ENCODE data around the gene LDLRAD4.
A peak's percentile ranks its signal among the peaks of the same experiment; 100 is the strongest.

Gene LDLRAD4

DNA sequence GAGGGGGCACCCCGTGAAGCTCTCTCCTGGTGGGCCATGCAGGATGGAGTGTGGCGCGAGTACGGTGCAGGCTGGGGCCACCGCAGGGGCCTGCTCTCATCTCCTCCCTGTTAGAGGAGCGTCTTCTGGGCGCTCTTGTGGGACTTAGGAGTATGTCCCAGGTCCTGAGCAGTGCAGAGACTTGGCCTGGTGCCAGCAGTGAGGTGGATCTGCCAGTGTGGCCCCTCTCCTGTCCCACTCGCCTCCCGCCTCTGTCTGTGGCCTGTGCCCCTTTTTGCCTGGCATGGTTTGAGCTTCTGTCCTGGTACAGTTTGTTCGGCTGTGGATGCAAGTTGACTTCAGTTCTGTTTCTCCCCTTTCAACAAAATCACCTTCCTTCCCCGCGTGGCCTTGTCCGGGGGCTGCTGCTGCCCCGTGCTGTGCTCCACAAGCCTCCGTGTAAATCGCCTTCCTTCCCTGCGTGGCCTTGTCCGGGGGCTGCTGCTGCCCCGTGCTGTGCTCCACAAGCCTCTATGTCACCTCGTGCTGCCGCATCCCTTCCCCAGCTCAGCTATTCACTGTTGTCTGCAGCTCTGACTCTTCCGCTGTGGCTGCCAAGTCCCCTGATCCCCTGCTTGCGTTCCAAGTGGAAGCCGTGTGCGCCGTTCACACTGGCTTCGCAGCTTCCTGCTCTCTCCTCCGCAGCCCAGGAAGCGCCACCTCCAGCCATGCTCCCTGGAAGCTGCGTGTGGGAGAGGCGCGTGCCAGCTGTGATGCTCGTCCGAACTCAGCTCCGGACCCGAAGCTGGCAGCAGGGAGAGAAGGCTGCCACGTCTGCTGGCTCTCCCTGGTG lies 13.7 kb downstream of the LDLRAD4 start:
- DNase-seq, result no peak

DNA sequence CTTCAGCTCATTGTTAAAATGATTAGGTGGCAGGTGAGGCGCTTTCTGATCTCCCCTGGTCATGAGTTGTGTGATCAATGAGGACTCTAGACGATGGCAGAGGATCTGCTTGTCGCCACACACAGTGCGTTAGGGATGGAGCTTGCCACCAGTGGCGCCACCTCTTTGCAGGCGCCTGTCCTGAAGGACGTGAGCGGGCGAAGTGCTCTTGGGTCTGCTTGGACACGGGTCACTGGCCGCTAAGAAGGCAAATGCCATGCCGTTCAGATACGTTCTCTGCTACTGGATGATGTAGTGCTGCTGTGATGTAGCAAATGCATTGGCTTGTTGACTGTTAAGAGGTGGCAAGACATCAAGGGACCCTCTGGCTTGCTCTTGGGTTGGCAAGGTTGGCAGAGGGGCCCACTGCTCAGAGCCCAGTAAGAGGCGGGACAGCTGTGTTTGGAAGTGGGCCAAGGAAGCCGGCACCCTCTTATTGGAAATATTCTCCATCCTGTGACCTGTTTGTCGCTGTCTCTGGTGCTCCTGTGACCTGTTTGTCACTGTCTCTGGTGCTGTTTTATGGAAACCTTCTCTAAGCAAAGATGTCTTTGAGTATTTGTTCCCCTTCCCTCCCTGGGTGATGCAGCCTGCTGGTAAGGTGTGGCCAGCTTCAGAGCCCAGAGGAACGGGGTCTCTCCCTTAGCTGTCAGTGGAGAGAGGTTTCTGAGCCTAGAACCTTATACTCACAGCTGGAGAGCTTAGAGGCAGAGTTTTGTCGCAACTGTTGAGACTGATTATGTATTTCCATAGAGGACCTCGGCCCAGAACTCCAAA lies 14.6 kb downstream of the LDLRAD4 start:
- DNase-seq, result no peak

DNA sequence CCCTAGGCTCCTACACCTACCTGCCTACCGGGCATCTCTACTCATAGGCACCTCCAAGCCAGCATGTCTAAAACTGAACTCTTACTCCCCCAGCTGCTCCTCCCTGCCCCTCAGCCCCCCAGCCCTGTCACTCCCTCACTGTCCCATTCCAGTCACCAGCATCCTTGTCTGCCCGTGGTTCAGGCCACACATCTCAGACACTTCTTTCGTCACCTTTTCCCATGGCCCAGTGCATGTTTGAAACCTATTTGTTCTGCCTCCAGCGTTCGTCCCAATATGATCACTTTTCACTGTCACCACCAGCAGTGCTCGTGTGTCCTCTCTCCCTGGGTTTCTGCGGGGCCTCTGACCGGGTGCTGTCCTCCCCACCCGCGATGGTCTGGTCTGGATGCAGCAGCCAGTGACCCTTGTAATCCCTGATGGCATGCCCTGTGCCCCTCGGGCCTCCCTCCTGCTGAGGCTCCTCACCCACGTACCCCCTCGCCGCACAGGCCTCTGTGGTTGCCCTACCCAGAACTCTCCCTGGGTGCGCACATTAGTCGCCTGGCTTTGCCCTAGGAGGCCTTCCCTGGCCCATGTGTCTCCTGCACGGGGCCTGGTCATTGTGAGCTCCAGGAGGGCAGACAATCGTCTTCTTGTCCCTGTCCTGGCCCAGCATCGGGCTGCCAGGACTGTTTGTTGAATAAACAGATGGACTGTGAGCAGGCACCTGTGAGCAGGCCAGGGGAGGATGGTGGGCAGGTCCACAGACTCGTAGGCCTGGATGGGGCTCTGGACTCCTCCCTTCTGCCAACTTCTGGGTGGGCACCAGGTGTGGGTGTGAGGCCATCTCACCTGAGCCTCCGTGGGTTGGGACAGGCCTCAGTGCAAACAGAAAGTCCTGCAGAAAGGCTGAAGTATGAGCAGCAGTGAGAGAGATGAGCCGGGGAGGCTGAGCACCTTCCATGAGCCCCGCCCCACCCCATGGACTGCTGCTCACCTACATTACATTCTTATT lies 15.5 kb downstream of the LDLRAD4 start:
- no peak for DNase-seq

DNA sequence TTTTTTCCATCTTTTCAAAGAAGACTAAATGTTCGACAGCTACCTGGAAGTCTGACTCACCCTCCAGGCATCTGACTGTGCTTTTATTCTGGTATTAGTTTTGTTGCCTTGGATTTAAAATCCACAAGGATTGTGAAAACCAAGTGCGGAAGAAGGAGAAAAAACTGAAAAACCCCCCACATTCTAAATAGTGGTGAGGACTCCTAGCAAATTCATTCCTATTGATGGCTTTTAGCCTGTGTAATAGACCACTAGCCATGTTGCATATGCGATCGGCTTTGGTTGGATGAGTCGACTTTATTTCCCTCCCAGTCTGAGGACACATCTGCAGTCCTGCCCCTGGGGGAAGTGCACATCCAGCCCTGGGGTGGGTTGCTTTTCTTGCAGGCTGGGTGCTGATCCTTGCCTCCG lies 16.9 kb downstream of the LDLRAD4 start:
- DNase-seq, result no peak

DNA sequence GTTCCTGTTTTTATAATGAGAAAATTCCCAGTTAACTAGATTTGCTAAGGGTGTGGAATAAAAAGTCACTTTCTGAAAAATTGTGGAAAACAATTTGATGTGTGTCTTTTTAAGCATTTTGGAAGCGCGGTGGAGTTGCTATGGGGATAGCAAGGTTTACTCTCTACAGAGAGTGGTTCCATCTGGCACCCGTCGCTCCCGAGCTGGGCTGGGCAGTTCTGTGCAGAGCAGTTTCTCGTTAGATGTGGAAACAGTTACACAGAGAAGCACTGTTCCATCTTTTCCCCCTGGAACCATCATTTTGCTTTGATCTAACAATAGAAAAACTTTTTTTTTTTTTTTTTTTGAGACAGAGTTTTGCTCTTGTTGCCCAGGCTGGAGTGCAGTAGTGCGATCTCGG lies 17.4 kb downstream of the LDLRAD4 start:
- DNase-seq, result no peak

DNA sequence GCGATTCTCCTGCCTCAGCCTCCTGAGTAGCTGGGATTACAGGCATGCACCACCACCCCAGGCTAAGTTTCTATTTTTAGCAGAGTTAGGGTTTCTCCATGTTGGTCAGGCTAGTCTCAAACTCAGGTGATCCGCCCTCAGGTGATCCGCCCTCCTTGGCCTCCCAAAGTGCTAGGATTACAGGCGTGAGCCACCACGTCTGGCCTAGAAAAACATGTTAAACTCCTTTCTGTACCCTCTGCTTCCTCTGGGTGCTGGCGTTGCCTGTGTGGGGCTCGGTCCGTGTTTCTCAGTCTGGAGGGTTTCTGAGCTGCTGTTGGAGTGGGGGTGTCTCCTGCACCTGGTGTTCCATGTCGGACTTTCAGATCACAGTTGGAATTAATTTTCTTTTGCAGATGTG lies 17.9 kb downstream of the LDLRAD4 start:
- DNase-seq, result no peak

DNA sequence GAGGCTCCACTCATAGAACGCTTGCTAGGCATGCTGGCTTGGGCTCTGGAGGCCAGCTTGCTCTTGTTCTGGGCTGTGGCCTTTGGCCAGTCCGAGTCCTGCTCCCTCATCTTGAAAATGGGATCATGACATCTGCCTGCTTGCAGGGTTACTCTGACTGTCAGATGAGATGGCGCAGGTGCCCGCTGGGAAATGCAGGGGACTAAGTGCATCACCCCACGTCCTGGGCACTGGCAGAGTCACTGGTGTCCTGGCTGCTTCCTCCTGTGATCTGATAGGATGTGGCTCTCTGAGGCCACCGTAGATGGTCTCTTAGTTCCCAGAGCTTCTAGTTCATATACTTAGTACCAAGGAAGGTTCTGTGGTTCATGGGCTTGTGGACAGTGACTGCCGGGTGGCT lies 18.5 kb downstream of the LDLRAD4 start:
- no peak for DNase-seq

DNA sequence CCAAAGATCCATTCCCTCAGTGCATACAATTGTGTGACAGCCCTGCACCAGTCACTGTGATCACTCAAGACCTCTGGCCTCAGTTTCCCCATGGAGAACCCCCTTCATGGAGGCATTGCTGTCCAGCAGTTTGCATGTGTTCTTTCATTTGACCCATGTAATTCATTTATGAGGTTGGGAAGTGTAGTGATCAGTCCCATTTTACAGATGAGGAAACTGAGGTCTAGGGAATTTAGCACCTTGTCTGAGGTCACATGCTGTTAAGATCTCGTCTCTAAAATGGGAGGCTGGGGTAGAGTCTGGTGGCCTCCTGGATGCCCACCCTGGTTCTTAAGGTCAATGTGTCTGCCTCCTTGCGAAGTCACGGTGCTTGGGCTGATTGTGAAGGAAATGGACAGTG lies 19.1 kb downstream of the LDLRAD4 start:
- DNase-seq, result no peak

DNA sequence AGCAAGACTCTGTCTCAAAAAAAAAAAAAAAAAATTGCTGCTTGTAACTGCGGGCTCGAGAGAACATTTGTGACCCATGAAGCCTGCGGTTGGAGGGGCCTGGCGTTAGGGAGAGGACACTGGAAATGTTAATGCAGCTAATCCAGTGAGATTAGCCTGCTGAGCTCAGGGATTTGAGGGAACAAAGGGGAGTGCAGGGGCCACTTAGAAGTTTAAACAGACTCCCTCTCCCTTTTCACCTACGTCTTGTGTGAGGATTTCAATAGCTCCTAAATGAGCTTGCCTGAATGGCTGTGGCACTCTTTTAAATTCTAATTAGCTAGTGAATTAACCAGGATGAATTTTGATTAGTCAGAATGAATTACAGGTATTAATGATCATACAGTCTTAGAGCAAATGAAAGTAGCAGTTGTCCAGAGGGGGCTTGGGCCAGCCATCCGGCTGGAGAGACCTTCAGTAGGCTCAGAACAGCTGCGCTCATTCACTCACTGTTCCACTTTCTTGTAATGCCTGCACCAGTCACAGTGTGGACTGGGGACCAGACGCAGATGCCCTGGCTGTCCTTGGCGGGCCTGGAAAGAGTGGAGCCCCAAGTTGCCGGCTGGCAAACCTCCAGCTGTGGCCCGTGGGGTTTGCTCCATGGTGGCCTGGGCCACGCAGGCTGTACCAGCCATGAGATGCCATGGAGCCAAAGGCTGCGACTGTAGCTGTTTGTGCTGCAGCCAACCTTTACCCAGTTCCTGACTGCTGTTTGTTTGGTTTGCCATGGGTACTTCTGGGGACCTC lies 20.8 kb downstream of the LDLRAD4 start:
- no peak for DNase-seq

DNA sequence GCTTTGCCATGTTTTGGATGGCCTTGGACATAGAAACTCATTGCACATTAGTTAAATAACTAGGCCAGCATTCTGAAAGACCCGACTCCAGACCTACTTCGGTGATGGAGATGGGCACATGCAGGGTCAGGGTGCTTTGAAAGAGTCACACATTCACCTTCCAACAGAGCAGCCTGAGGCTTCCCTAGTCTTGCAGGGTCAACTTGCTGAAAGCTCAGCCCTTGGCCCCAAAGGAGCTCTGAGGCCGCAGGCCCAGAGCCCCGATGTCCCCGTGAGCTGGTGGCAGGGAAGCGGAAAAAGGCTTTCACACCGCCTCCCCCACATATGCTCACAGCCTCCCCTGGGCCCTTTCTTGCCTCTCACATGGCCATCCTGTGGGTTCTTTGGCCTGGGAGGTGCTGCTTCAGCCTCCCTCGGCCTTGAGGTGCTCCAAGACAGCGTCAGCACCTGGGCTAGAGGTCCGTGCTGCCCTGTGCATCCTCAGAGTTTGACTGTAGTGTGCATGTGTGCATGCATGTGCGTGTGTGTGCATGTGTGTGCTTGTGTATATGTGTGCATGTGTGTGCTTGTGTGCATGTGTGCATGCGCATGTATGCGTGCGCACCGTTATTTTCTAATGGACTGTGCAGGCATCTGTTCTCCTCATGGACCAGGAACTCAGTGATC lies 21.6 kb downstream of the LDLRAD4 start:
- DNase-seq, result no peak

DNA sequence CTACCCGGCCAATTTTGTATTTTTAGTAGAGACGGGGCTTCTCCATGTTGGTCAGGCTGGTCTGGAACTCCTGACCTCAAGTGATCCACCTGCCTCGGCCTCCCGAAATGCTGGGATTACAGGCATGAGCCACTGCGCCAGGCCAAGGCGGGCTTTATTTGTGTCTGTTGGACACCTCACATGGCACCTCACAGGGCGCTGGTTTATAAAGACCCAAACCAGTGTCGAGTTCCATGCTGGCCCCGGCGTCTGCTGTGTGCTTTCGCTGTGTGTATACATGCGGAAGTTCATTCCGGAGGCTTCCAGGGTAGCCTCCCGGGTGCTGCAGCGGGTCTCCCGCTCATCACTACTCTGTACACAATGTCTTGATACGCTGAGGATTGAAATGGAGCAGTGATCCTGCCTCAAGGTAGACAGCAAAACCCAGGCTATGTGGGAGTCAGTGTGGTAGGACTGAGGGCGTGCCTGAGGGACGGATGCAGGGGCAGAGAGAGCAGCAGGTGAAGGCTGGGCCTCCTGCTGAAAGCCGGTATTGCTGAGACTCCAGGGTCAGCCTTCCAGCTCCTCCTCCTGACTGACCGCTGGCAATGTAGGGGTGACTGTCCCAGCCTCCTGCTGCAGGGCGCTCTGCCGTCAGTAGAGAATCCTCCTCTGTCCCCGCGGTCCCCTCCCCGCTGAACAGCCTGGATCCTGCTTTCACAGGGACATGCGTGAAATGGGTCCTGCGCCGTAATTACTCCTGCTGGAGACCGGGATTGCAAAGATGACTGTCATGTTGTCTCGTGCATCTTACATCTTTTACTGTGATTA lies 22.7 kb downstream of the LDLRAD4 start:
- no peak for DNase-seq

DNA sequence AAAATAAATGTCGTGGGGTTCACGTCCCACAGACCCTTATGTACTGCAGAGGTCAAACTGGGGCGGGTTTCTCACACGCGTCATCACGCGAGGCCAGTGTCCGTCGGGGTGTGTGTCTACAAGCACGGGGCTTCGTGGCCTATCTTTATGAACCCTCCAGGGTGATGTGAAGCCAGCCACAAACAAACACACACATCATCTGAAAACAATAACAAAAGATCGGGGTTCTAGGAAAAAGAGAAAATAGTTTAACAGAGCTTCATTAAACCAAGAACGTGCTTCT lies 23.3 kb downstream of the LDLRAD4 start:
- no peak for DNase-seq

DNA sequence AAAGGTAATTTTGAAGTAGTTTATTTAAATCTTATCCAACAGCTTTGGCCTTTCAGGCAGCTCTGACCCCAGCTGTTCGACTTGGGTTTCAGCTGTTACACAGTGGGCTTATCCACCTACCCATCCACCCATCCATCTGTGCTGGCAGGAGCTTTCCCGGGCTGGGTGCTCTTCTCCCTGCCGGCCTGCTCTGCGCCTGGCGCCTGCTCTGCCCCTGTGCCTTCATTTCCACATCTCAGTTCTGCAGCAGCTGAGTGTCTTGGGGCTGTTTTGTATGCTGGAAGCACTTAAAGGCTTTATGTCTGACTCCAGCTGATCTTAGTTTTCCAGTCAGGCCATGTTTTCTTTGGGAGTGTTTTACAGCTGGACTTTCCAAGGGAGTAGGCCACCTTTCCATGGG lies 24.2 kb downstream of the LDLRAD4 start:
- no peak for DNase-seq

DNA sequence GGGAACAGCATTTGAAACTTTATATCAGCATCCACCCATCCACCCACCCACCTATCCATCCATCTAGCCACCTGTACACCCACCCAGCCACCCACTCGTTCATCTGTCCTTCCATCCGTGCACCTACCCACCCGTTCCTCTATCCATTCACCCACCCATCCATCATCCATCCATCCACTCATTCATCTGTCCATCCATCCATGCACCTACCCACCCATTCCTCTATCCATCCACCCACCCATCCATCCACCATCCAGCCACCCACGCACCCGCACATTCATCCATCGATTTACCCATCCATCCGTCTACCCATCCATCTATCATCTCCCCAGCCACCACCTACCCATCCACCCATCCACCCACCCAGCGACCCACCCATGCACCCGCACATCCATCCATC lies 24.8 kb downstream of the LDLRAD4 start:
- no peak for DNase-seq

DNA sequence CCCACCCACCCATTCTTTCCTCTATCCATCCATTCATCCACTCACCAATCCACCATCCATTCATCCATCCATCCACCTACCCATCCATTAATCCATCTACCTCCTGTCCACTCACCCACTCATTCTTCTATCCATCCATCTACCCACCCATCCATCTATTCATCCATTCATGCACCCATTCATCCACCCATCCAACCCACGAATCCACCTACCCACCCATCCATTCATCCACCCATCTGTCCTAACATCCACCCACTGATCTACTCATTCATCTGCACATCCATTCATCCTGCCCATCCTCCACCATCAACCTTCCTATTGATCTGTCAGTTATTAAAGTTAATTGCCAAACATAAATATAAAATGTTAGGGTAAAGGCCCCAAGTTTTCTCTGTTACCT lies 25.6 kb downstream of the LDLRAD4 start:
- DNase-seq, result no peak

DNA sequence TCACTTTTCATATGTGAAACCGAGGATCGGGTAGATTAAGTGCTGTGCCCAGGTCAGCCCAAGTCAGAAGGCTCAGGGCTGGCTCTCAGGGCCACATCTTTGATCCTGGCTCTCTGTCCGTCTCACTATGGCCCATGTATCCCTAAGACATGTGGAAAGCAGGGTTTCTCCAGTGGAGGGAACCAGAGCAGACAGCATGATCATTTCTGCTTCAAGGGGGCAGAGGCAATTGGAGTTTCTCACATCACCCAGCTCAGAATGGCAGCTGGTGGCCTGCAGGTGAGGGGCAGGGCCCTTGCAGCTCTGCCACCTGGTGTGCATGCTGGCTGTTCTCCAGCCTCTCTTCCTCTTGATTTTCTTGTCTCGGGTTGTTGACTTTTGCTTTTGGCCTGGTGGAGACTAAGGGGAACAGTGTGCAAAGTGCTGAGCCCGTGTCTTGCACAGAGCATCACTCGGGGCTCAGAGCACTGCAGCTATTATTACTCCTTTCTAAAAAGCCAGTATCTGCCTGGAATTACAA lies 27.0 kb downstream of the LDLRAD4 start:
- peak; percentile 32 for DNase-seq

DNA sequence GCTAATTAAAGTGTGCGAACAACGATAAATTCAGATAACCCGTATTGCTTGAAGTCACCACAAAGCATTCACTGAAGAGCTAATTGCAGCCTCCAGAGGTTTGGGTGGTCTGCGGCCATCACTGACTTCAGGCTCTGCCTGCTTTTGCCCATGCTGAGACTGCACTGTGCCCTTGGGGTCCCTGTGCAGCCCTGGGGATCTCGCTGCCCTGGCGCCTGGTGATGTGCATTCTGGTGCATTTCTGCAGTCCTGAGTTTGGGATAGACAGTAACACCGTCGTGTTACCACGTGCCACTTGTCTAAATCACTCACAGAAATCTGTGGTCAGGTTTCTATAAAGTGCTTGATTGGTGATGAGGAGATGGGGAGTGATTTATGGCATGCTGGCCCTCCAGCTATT lies 27.6 kb downstream of the LDLRAD4 start:
- no peak for DNase-seq

DNA sequence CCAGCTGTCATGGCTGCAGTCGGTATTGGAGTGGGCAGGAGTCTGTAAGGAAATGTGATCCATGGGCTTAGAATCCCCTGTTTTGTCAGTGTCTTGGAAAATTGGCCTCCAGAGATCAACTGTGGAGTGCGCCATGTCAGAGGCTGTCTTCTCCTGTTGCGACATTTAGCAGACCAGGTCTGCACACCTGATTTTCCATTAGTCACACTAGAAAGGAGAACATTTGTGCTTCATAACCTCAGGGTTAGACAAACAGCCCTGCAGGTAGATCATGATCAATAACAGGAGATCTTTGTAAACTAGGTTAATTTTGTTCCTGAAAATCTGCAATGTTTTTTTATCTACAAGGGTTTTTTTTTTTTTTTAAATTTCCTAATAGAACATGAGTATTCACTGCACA lies 28.0 kb downstream of the LDLRAD4 start:
- DNase-seq, result no peak

DNA sequence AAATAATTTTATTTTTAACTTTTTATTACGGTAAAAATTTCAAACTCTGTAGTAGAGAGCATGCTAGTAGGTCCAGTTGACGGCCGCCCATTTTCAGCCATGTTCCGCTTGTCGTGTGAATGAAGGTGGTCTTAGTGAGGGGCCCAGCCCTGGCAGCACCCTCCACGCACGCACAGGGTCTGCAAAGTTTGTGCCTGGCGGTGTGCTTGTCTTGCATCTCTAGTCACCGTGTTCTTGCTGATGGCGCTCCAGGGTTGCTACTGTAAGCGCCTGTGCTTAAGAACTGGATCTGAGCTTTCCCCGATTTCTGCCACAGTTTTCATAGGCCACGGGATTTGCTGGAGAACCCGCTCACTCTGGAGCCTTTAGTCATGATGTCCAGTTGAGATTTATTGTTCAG lies 28.9 kb downstream of the LDLRAD4 start:
- no peak for DNase-seq

DNA sequence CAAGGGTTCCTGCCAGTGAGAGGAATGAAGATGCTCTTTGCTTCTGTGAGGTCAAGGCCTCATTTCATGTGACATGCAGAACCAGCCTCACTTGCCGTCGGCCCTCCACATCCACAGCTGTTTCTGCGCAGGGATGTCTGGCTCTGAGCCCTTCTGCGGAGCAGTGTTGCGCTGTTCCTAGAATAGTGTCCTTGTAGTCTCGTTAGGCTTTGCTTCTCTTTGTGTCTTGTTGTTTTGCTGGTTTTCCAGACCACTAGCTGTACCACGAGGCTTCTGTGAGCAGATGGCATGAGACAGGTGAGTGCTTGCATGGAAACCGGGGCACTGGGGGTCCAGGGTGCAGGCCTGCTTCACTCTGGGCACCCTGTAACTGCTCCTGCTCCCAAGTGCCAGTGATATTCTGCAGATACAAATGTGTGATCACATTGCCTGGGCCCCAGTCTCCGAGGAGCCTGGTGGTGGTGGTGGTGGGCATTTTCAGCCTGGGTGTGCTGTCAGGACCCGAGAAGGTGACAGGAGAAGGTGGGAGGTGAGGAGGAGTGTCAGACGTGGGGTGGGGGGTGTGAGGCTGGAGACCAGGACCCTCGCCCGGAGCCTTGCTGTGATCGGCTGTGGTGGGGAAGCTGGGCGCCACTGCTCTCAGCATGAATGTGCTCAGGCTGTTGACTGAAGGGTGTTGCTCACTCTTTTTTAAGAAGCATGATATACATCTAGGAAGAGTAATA lies 34.3 kb downstream of the LDLRAD4 start:
- no peak for DNase-seq

All from COR-L47 (cell line).